Subcutaneous adipose tissue (tissue), 4 donors: ENCODE data around the gene NFIC. TPM values are rescaled to one million over a fixed set of nuclear protein-coding genes. Genes with fewer than 3 reads are reported as not detected.

Experiments
- total RNA-seq, 4 donors: library from RNA; depleted of rRNA; stranded (reverse); fragments of >200 nt; gene quantifications; one replicate each; pipeline ENCODE4 v1.1.0, GENCODE V29; 2016
- TF ChIP-seq, protein P1 (sequence below): fragments of 450-650 bp; IDR thresholded peaks from one replicate; pipeline ENCODE4 v1.5.1; 2016; ENCODE audit warnings: low read depth, mild to moderate bottlenecking, control low read depth, antibody characterized with exemption, moderate library complexity

NFIC gene
- total RNA-seq, 4 donors from 2014 or later: 45.2 to 191 (median 76.8) TPM

GRCh38 chr19:3481241-3482090 lies 115.1 kb downstream of the NFIC start:
- TF ChIP-seq, protein P1, sequence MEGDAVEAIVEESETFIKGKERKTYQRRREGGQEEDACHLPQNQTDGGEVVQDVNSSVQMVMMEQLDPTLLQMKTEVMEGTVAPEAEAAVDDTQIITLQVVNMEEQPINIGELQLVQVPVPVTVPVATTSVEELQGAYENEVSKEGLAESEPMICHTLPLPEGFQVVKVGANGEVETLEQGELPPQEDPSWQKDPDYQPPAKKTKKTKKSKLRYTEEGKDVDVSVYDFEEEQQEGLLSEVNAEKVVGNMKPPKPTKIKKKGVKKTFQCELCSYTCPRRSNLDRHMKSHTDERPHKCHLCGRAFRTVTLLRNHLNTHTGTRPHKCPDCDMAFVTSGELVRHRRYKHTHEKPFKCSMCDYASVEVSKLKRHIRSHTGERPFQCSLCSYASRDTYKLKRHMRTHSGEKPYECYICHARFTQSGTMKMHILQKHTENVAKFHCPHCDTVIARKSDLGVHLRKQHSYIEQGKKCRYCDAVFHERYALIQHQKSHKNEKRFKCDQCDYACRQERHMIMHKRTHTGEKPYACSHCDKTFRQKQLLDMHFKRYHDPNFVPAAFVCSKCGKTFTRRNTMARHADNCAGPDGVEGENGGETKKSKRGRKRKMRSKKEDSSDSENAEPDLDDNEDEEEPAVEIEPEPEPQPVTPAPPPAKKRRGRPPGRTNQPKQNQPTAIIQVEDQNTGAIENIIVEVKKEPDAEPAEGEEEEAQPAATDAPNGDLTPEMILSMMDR: no peak

- TF ChIP-seq, protein P1: no peak
These were observed 116.3 kb downstream of the NFIC start for GRCh38 chr19:3482507-3483225.

- TF ChIP-seq, protein P1: no peak
These were observed 116.8 kb downstream of the NFIC start, which contains the start of gene SMIM44 for GRCh38 chr19:3483226-3483628. TSS of gene SMIM44 (minus strand) at chr19:3483441. CDS start at chr19:3483403, 38 bp downstream.

- TF ChIP-seq, protein P1: no peak
These were observed 125.2 kb downstream of the NFIC start for GRCh38 chr19:3491396-3492119.

DNA sequence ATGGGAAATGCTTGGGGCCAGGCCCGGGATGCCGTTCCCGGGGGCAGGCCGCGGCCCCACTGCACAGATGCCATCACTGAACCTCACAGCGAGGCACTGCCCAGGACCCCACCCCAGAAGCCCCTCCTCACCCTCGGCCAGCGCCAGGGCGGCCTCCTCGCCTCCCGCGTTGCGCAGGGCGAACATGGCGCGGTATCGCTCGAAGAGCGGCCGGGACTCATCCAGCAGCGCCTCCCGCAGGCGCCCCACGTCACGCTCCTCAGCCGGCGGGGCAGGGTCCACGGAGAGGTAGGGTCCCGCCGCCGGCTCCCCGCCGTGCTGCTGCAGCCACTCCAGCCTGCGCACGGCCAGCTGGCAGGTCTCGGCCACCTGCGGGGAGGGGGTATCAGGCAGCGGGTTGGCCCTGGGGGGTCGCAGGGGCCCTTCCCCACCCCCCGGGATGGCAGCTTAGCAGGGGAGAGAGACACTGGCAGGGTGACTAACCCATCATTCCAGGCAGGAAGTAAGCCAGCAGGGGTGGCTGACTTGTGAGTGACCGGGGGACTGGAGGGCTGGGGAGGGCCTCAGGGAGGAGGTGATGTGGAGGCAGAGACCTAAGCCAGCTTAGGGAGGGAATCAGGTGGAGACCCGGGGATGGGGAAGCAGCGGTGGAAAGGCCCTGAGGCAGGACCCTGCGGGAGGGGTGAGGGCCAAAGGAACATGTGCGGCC lies 125.9 kb downstream of the NFIC start:
- TF ChIP-seq, protein P1: no peak

- TF ChIP-seq, protein P1: no peak
These were observed 126.5 kb downstream of the NFIC start for GRCh38 chr19:3492919-3493318.
